Memory B cell (primary cell): Measurements from ENCODE around the gene PLXDC2.

Source experiments
- ATAC-seq: fragments of 150-1000 bp; cut with Tn5 transposase; 2 replicates; pipeline ENCODE4 v1.10.0; 2021; ENCODE audit warnings: low read depth, mild to moderate bottlenecking, moderate library complexity
- DNase-seq, 2 donors: peaks; one replicate each; pipeline ENCODE4 v3.0.0; 2022; ENCODE audit warnings: low spot score in 2 of 2
- H3K27ac Mint-ChIP-seq: one replicate; pipeline ENCODE4 v1.8.0; 2022; ENCODE audit warnings: mild to moderate bottlenecking, moderate library complexity, mixed read lengths
- H3K27me3 Mint-ChIP-seq: one replicate; pipeline ENCODE4 v1.8.0; 2022; ENCODE audit warnings: mixed read lengths
- H3K36me3 Mint-ChIP-seq: one replicate; pipeline ENCODE4 v1.8.0; 2022; ENCODE audit warnings: mild to moderate bottlenecking, mixed read lengths
- H3K4me1 Mint-ChIP-seq: one replicate; pipeline ENCODE4 v1.8.0; 2022; ENCODE audit warnings: mixed read lengths
- H3K4me3 Mint-ChIP-seq: one replicate; pipeline ENCODE4 v1.8.0; 2022; ENCODE audit warnings: mild to moderate bottlenecking, moderate library complexity, mixed read lengths
- H3K9me3 Mint-ChIP-seq: one replicate; pipeline ENCODE4 v1.8.0; 2022; ENCODE audit warnings: mixed read lengths

PLXDC2 gene

GRCh38 chr10:19964625-19965024 lies 148.4 kb downstream of the PLXDC2 start:
- H3K27ac Mint-ChIP-seq, result no peak overlapping the region
- H3K9me3 Mint-ChIP-seq, result peaks cover 3% of the 10 kb centered on the region
- no peaks in the 10 kb centered on the region for H3K4me1 Mint-ChIP-seq
- no peaks in the 10 kb centered on the region for H3K27me3 Mint-ChIP-seq
- H3K36me3 Mint-ChIP-seq, result no peaks in the 10 kb centered on the region
- no peak overlapping the region for H3K4me3 Mint-ChIP-seq
- DNase-seq (no peak), ATAC-seq (no peak)

GRCh38 chr10:19966751-19967150 lies 150.5 kb downstream of the PLXDC2 start:
- Mint-ChIP-seq H3K27ac (no peak overlapping the region), H3K27me3 (no peaks in the 10 kb centered on the region), H3K4me1 (no peaks in the 10 kb centered on the region), H3K9me3 (peaks cover 4% of the 10 kb centered on the region), H3K4me3 (no peak overlapping the region), H3K36me3 (no peaks in the 10 kb centered on the region)
- DNase-seq (no peak), ATAC-seq (no peak)

- Mint-ChIP-seq H3K36me3 (no peaks in the 10 kb centered on the region), H3K27ac (no peak overlapping the region), H3K9me3 (peaks cover 3% of the 10 kb centered on the region), H3K4me3 (no peak overlapping the region), H3K27me3 (no peaks in the 10 kb centered on the region), H3K4me1 (no peaks in the 10 kb centered on the region)
- ATAC-seq (no peak), DNase-seq (no peak)
Measured at GRCh38 chr10:19967981-19968380, 151.7 kb downstream of the PLXDC2 start.

GRCh38 chr10:19968745-19969144 lies 152.5 kb downstream of the PLXDC2 start:
- no peaks in the 10 kb centered on the region for H3K4me1 Mint-ChIP-seq
- H3K36me3 Mint-ChIP-seq, result no peaks in the 10 kb centered on the region
- no peak overlapping the region for H3K27ac Mint-ChIP-seq
- no peak for ATAC-seq
- H3K4me3 Mint-ChIP-seq, result no peak overlapping the region
- H3K9me3 Mint-ChIP-seq, result peaks cover 1% of the 10 kb centered on the region
- H3K27me3 Mint-ChIP-seq, result no peaks in the 10 kb centered on the region
- DNase-seq, result no peak

DNA sequence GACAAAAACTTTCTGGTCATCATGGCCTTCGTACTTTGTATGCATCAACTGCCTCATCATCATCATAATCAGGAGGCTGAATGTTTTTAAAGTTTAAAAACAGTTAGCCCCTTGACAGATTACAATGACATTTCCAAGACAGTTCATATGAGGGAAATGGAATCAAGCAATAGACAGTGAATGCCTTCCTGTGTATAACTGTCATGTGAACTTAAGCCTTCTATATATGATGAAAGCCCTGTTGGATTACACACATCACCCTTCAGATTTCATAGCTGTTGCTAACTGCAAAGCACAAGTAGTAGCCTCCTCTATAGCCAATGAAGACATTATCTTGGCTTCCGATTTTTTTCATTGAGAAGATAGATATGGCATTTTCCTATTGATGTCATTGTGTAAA lies 154.0 kb downstream of the PLXDC2 start:
- ATAC-seq, result no peak

GRCh38 chr10:19970717-19971116 lies 154.5 kb downstream of the PLXDC2 start:
- H3K4me1 Mint-ChIP-seq, result no peaks in the 10 kb centered on the region
- peaks cover 1% of the 10 kb centered on the region for H3K9me3 Mint-ChIP-seq
- ATAC-seq, result no peak
- no peaks in the 10 kb centered on the region for H3K36me3 Mint-ChIP-seq
- DNase-seq, result no peak
- no peak overlapping the region for H3K4me3 Mint-ChIP-seq
- no peaks in the 10 kb centered on the region for H3K27me3 Mint-ChIP-seq
- H3K27ac Mint-ChIP-seq, result no peak overlapping the region

More for the DNA sequence above, 154.0 kb downstream of the PLXDC2 start:
- H3K36me3 Mint-ChIP-seq, result no peaks in the 10 kb centered on the region
- no peaks in the 10 kb centered on the region for H3K27me3 Mint-ChIP-seq
- no peak overlapping the region for H3K27ac Mint-ChIP-seq
- no peak overlapping the region for H3K4me3 Mint-ChIP-seq
- peaks cover 1% of the 10 kb centered on the region for H3K9me3 Mint-ChIP-seq
- H3K4me1 Mint-ChIP-seq, result no peaks in the 10 kb centered on the region
- DNase-seq, result no peak

DNA sequence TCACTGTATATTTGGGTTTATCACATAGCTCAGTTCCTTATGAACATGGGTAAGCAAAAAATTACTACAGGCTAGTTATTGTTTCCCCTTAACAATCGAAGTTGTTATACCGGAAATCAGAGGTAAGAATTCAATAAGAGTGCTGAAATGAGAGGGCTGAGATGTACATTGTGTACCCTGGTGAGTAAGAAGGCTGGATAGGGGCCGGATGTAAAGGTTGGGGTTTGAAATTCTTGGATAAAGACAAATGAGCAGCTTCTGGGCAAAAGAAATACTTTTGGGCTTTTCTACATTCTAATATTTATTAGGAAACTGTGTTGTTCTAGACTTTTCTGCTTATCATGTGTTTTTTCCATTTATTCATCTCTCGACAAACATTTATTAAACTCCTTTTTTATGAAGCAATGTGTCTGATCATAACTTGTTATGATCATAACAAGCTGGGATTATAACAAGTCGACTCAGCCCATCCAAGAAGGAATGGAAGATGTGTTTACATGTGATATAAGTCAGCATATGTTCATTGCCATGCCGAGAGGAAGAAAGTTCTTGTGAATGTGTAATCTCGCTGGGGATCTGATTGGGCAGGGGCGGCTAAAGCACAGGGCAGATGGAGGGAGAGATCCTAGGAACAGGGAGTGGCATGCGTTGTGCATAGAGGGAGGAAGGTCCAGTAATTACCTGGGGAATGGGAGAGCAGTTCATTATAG lies 155.3 kb downstream of the PLXDC2 start:
- H3K27ac Mint-ChIP-seq, result no peak overlapping the region
- no peaks in the 10 kb centered on the region for H3K4me1 Mint-ChIP-seq
- H3K9me3 Mint-ChIP-seq, result peaks cover 2% of the 10 kb centered on the region
- ATAC-seq, result no peak
- no peaks in the 10 kb centered on the region for H3K27me3 Mint-ChIP-seq
- no peaks in the 10 kb centered on the region for H3K36me3 Mint-ChIP-seq
- no peak overlapping the region for H3K4me3 Mint-ChIP-seq
- DNase-seq, result no peak

DNA sequence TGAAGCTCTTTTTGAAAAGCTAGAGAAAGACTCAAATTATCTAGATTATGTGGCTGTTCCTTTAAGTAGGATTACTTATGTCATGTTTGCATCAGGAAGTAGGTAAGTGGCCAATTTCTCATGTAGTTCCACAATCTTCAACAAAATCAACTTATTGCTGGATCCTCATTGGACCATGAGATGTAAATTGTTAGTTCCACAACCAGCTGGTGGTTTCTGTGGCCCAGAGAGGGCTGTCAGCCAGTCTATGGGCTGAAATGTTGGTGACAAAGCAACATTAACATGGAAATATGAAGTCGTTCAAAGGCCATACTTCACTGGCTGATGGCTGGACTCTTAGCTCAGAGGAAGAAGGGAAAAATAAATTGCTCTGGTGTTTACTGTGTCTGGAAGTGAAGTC lies 157.9 kb downstream of the PLXDC2 start:
- ATAC-seq (no peak), DNase-seq (no peak)
- Mint-ChIP-seq H3K27ac (no peak overlapping the region), H3K4me1 (no peaks in the 10 kb centered on the region), H3K4me3 (no peak overlapping the region), H3K36me3 (no peaks in the 10 kb centered on the region), H3K27me3 (no peaks in the 10 kb centered on the region), H3K9me3 (peaks cover 6% of the 10 kb centered on the region)

DNA sequence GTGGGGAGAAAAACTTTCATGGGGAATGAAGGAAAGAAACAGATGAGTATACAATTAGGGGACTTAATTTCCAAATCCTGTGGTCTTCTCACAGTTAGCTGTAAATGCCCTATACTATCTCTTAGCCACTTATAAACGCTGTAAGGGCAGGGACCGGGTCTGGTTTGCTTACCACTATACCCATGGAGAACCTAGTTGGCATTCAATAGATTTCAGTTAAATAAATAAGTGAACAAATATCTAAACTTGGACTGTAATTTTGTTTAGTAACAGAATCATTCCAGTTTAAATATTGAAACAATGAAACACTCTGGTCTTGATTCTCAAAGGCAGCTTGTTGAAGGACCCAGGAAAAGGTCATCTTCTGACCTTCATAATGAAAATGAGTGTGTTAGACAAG lies 158.3 kb downstream of the PLXDC2 start:
- Mint-ChIP-seq H3K4me1 (no peaks in the 10 kb centered on the region), H3K4me3 (no peak overlapping the region), H3K27ac (no peak overlapping the region), H3K9me3 (peaks cover 6% of the 10 kb centered on the region), H3K27me3 (no peaks in the 10 kb centered on the region), H3K36me3 (no peaks in the 10 kb centered on the region)
- ATAC-seq (no peak), DNase-seq (no peak)

GRCh38 chr10:19977097-19977521 lies 160.9 kb downstream of the PLXDC2 start:
- DNase-seq (no peak), ATAC-seq (no peak)
- H3K27me3 Mint-ChIP-seq, result no peaks in the 10 kb centered on the region
- H3K36me3 Mint-ChIP-seq, result no peaks in the 10 kb centered on the region
- H3K4me1 Mint-ChIP-seq, result no peaks in the 10 kb centered on the region
- no peak overlapping the region for H3K4me3 Mint-ChIP-seq
- peaks cover 4% of the 10 kb centered on the region for H3K9me3 Mint-ChIP-seq
- no peak overlapping the region for H3K27ac Mint-ChIP-seq

DNA sequence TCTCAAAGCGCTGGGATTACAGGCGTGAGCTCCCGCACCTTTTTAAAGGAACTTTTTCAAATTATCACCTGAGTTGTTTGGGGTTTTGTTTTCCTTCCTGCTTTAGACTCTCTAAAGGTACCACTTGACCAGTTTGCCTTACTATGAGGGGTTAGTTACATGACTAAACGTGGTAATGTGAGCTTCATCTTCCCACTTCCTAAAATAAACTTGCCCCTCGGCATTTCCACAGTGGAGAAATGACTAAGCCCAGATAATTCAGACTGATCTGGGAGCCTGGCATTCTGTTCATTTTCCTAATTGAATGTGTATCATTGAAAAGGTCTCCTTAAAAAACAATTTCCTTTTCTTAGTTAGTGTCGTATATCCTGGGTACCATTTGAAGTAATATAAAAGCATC lies 163.4 kb downstream of the PLXDC2 start:
- no peak overlapping the region for H3K4me3 Mint-ChIP-seq
- no peaks in the 10 kb centered on the region for H3K27me3 Mint-ChIP-seq
- H3K27ac Mint-ChIP-seq, result no peak overlapping the region
- no peak for ATAC-seq
- no peaks in the 10 kb centered on the region for H3K4me1 Mint-ChIP-seq
- peaks cover 6% of the 10 kb centered on the region for H3K9me3 Mint-ChIP-seq
- H3K36me3 Mint-ChIP-seq, result no peaks in the 10 kb centered on the region
- DNase-seq, result no peak

DNA sequence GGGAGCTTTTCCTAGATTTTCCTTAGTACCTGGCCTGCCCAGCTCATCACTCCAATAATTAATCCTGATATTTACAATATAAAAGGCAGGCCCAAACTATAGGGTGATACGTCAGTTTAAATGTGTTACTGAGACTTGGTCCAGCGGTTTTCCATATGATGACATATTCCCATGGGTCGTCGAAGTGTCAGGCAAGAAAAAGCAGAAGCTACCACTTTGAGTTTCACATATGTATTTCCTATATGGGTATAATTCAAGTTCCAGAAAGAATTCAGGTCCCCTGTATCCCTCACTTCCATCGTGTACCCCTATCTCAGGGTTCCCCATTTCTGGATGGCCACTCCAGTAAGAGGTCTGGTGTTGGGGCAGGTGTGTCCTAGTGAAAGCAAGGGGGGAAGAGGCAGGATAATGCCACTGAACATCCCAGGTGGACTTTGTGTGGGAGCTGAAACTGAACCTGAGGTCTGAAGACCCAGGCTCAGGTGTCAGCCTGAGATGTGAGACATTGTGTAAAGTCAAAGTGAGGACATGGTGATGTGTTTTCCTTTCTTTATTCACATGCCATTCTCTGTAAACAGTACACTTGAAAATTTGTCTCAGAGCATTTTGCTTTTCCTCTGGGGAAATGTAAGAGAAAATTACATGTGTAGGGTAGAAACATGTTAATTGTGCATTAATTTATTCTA lies 167.8 kb downstream of the PLXDC2 start:
- Mint-ChIP-seq H3K27me3 (no peaks in the 10 kb centered on the region), H3K36me3 (no peaks in the 10 kb centered on the region), H3K4me1 (no peaks in the 10 kb centered on the region), H3K4me3 (no peak overlapping the region), H3K27ac (no peak overlapping the region), H3K9me3 (peaks cover 2% of the 10 kb centered on the region)
- DNase-seq (no peak), ATAC-seq (no peak)

GRCh38 chr10:19985745-19986144 lies 169.5 kb downstream of the PLXDC2 start:
- no peaks in the 10 kb centered on the region for H3K4me1 Mint-ChIP-seq
- peaks cover 2% of the 10 kb centered on the region for H3K9me3 Mint-ChIP-seq
- no peak overlapping the region for H3K4me3 Mint-ChIP-seq

DNA sequence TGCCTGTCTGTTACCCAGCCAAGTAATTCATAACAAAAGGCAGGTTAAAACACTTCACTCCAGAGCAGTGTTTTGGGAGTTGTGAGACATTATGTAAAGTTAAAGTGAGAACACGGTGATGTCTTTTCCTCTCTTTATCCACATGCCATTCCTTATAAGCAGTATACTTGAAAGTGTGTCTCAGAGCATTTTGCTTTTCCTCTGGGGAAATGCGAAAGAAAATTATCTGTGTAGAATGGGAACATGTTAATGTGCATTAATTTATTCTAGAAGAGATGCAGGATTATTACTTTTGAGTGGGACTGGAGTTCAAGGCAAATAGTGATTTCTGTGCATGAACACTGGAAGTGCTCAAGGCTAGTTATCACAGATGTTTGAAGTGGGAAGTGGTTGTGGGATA lies 170.4 kb downstream of the PLXDC2 start:
- H3K4me3 Mint-ChIP-seq, result no peak overlapping the region
- H3K9me3 Mint-ChIP-seq, result peaks cover 2% of the 10 kb centered on the region
- H3K4me1 Mint-ChIP-seq, result no peaks in the 10 kb centered on the region
- H3K27ac Mint-ChIP-seq, result no peak overlapping the region
- ATAC-seq (no peak), DNase-seq (no peak)
- H3K27me3 Mint-ChIP-seq, result no peaks in the 10 kb centered on the region
- no peaks in the 10 kb centered on the region for H3K36me3 Mint-ChIP-seq

More at GRCh38 chr10:19985745-19986144, 169.5 kb downstream of the PLXDC2 start:
- DNase-seq (no peak), ATAC-seq (no peak)
- Mint-ChIP-seq H3K27me3 (no peaks in the 10 kb centered on the region), H3K27ac (no peak overlapping the region), H3K36me3 (no peaks in the 10 kb centered on the region)

GRCh38 chr10:19987931-19988330 lies 171.7 kb downstream of the PLXDC2 start:
- no peak overlapping the region for H3K4me3 Mint-ChIP-seq
- no peaks in the 10 kb centered on the region for H3K27me3 Mint-ChIP-seq
- no peaks in the 10 kb centered on the region for H3K4me1 Mint-ChIP-seq
- ATAC-seq (no peak), DNase-seq (no peak)
- no peaks in the 10 kb centered on the region for H3K36me3 Mint-ChIP-seq
- no peak overlapping the region for H3K27ac Mint-ChIP-seq
- peaks cover 3% of the 10 kb centered on the region for H3K9me3 Mint-ChIP-seq
